ENCODE data around the gene MEGF6.

MEGF6 gene

DNA sequence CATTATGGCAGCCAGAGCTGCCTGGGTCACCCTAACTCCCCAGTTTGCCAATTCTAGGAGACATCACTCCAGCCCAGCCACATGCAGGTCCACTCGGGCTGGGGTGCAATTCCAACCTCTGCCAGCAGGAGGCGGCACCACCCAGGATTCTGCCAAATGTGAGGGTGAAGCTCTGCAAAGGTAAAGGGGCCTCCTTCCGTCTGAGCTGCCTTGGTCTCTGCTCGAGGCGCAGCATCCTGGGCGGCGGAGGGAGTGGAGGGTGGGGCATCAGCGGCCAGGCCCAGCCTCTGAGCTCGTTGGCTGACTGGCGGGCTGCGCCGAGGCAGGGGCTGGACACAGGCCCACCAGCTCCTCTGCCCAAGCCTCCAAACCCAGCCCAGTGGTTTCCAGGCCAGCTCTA lies 93.1 kb downstream of the MEGF6 start:
- H3K9me3 ChIP-seq (ENCODE audit: control insufficient read depth, insufficient read depth, low read length) = no peaks in the 10 kb centered on the region
- no peaks in the 10 kb centered on the region; the same call in 1 of the 2 replicates for H3K4me1 ChIP-seq (ENCODE audit: insufficient read depth, low read length)
- H3K9ac ChIP-seq (ENCODE audit: low read depth, low read length) = no peak overlapping the region
- H3K36me3 ChIP-seq (ENCODE audit: insufficient read depth, low read length) = no peaks in the 10 kb centered on the region

DNA sequence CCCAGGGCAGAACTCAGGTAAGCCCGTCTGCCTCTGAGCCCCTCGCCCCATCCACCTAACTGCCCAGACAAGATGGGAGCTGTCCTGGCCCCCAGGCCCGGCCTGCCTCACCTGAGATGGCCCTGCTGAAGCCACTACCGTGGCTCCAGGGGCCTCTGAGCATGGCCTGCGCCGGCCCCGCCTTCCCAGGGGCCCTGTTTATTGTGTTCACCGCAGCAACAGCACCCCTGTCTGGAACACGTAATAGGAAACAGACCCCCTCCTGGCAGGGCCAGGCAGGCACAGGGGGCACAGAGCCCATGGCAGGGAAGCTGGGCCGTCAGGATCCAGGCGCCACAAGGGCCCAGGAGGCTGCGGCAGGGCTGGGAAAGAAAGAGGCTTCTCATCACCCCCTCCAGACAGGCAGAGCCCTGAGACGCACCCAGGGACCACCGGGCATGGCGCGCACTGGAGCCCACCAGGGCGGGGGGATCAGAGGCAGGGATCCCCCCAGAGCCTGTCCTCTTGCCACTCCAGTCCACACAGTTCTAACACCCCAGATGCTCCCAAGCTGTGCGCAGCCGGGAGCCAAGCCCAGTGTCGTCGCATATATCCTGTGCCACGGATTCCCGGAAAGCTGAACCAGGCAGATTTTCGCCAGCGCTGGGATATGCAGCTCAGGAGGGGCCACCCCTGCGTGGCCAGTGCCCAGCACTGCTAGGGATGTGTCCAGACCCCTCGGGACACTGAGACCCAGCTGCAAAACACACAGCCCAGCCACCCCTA lies 94.2 kb downstream of the MEGF6 start:
- no peaks in the 10 kb centered on the region for H3K9me3 ChIP-seq (ENCODE audit: control insufficient read depth, insufficient read depth, low read length)
- H3K9ac ChIP-seq (ENCODE audit: low read depth, low read length) = no peak overlapping the region
- no peaks in the 10 kb centered on the region for H3K36me3 ChIP-seq (ENCODE audit: insufficient read depth, low read length)
- no peaks in the 10 kb centered on the region for H3K4me1 ChIP-seq (ENCODE audit: insufficient read depth, low read length)

DNA sequence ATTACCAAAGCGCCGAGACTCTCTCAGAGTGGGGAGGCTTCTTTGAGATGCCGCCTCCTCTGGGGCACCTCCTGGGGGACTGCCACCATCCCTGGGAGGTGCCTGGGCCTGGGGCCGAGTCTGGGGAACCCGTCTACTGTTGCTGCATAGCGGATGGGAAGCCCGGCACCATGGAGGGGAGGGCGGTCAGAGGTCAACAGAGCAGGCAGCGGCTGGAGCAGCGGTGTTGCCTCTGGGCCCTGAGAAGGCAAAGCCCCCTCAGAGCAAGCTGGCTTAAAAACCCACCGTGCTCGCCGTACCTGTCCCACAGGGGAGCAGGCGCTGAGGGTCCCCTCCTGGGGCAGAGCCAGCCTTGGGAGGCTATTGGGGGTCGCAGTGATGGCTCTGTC lies 94.8 kb downstream of the MEGF6 start:
- H3K36me3 ChIP-seq (ENCODE audit: insufficient read depth, low read length) = no peaks in the 10 kb centered on the region
- no peak overlapping the region for H3K9ac ChIP-seq (ENCODE audit: low read depth, low read length)
- no peaks in the 10 kb centered on the region for H3K4me1 ChIP-seq (ENCODE audit: insufficient read depth, low read length)
- no peaks in the 10 kb centered on the region for H3K9me3 ChIP-seq (ENCODE audit: control insufficient read depth, insufficient read depth, low read length)

DNA sequence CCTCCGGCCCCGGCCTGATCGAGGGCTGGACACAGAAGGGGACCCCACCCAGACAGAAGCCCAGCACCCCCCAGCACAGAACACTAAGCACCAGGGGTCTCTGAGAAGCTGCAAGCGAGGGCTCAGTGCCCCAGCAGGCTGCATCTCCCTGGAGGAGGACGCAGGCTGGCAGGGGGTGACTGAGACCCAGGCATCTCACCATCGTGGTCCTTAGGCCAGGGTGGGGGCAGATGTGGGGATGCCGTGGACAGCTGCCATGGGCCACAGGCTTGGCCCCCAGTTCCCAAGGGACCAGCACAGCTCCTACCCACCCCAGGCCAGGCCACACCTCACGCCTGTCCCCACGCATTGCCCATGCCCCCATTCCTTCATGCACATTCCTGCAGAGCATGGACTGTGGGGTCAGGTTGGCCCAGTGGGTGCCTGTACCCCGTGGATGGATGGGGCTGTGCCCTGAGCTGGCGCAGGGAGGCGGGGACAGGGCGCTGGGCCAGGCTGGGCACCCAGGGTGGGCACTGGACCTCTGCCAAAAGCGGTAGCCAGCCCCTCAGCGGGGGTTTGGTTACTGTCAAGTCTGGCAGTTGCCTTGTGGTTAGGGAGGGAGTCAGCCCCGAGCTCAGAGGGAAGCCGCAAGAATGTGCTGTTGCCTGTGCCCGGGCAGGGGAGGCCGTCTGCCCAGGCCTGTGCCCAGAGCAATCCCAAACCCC lies 95.4 kb downstream of the MEGF6 start:
- Histone ChIP-seq H3K4me1 (ENCODE audit: insufficient read depth, low read length) (no peaks in the 10 kb centered on the region), H3K9ac (ENCODE audit: low read depth, low read length) (no peak overlapping the region), H3K36me3 (ENCODE audit: insufficient read depth, low read length) (no peaks in the 10 kb centered on the region), H3K9me3 (ENCODE audit: control insufficient read depth, insufficient read depth, low read length) (no peaks in the 10 kb centered on the region)

DNA sequence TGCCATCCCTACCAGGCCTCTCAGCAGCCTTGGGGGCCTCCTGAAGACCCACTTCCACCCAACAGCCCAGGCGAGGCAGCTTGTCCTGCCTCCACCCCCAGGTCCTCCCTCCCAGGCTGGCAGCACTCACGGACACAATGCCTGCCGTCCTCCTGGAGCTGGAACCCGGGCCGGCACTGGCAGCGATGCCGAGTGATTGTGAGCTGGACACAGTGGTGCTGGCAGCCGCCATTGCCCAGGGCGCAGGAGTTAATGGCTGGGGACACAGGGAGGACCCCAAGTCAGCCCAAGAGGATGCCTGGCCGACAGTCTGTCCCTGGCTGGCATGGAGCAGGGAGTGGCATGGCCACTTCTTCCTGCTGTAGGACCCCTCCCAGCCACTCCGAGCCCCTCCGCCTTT lies 96.0 kb downstream of the MEGF6 start:
- no peaks in the 10 kb centered on the region for H3K4me1 ChIP-seq (ENCODE audit: insufficient read depth, low read length)
- H3K9me3 ChIP-seq (ENCODE audit: control insufficient read depth, insufficient read depth, low read length) = no peaks in the 10 kb centered on the region
- no peaks in the 10 kb centered on the region for H3K36me3 ChIP-seq (ENCODE audit: insufficient read depth, low read length)
- no peak overlapping the region for H3K9ac ChIP-seq (ENCODE audit: low read depth, low read length)

DNA sequence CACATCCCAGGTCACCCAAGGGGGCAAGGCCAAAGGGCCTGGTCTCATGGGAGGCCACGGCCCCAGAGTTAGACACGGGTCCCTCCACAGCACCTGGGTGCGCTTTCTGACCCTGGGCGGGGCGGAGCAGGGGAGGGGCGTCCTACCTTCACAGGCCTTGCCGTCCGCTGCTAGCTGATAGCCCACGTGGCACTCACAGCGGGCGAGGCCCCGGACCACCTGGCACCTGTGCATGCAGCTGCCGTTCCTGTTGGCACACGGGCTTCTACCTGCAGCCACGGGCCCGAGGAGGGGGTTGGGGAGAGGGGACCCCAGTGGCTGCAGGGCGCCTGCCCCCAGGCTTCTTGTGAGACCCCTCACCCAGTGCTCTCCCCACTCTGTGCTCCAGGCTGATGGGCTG lies 96.9 kb downstream of the MEGF6 start:
- H3K4me1 ChIP-seq (ENCODE audit: insufficient read depth, low read length) = no peaks in the 10 kb centered on the region
- no peak overlapping the region for H3K9ac ChIP-seq (ENCODE audit: low read depth, low read length)
- H3K9me3 ChIP-seq (ENCODE audit: control insufficient read depth, insufficient read depth, low read length) = no peaks in the 10 kb centered on the region
- no peaks in the 10 kb centered on the region for H3K36me3 ChIP-seq (ENCODE audit: insufficient read depth, low read length)

DNA sequence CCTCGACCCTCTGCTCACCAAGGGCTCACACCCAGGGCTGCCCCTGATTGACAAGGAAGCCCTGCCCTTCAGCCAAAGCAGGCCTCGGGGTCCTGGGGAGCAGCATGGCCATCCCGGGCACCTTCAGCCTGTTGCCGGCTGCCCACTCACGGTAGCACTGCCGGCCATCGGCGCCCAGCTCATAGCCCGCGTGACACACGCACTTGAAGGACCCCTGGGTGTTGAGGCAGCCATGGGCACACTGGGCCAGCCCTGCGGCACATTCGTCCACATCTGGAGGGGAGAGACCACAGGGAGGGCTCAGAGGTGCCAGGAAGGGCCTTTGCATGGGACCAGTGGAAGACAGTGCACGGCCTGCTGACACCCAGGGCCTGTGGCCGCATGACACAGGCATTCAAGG lies 99.5 kb downstream of the MEGF6 start:
- no peaks in the 10 kb centered on the region for H3K9me3 ChIP-seq (ENCODE audit: control insufficient read depth, insufficient read depth, low read length)
- H3K36me3 ChIP-seq (ENCODE audit: insufficient read depth, low read length) = no peaks in the 10 kb centered on the region
- no peak overlapping the region for H3K9ac ChIP-seq (ENCODE audit: low read depth, low read length)
- no peaks in the 10 kb centered on the region for H3K4me1 ChIP-seq (ENCODE audit: insufficient read depth, low read length)

DNA sequence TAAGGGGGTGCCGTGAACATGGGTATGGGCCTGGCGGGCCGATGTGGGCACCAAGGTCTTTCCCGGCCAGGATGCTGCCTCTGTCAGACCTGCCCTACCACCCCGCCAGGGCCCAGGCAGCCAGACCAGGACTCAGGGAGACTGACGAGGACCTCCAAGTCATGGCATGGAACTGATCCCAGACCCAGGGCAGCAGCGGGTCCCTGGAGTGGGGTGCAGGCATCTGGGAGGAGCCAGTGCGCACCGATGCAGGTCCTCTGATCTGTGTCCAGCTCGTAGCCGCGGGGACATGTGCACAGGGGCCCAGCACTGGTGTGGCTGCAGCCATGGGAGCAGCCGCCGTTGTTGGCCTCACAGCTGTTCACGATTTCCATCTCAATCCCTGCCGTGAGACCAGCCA lies 100.0 kb downstream of the MEGF6 start:
- Histone ChIP-seq H3K36me3 (ENCODE audit: insufficient read depth, low read length) (no peaks in the 10 kb centered on the region), H3K4me1 (ENCODE audit: insufficient read depth, low read length) (no peaks in the 10 kb centered on the region), H3K9ac (ENCODE audit: low read depth, low read length) (no peak overlapping the region), H3K9me3 (ENCODE audit: control insufficient read depth, insufficient read depth, low read length) (no peaks in the 10 kb centered on the region)

DNA sequence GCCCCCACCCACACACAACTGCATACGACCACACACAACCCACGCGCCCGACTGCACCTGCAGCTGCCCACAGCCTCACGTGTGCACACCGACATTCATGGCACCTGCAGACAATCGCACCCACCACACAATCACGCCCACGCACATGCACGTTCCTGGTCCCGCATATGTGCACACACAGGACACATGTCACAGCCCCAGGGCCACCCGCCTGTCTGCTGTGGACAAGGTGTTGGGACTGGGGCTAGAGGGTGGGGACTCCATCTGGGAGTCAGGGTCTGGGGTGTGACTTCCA lies 100.4 kb downstream of the MEGF6 start:
- no peaks in the 10 kb centered on the region for H3K4me1 ChIP-seq (ENCODE audit: insufficient read depth, low read length)
- H3K36me3 ChIP-seq (ENCODE audit: insufficient read depth, low read length) = no peaks in the 10 kb centered on the region
- H3K9ac ChIP-seq (ENCODE audit: low read depth, low read length) = no peak overlapping the region

DNA sequence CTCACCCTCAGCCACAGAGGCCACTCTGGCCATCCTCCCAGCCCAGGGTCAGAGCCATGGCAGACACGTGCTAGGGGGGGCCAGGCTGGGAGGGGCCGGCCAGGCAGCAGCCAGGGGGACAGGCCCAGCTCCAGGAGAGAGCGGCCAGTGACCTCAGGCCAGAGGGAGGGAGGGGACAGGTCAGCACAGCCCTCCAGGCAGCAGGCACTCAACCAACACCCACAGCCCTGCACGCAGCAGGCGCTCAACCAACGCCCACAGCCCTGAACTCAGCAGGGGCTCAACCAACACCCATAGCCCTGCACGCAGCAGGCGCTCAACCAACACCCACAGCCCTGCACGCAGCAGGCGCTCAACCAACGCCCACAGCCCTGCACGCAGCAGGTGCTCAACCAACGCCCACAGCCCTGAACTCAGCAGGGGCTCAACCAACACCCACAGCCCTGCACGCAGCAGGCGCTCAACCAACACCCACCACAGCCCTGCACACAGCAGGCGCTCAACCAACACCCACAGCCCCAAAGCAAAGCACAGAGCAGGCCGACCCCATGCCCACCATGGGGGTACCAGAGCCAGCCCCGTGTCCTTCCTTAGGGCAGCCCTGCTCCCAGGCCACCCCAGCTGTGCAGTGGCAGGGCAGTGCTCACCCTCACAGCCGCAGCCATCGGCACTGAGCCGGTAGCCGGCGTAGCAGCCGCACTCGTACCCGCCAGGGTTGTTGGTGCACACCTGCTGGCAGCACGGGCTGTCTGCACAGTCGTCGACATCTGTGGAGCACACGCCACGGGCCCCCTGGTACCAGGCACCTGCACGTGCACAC lies 101.0 kb downstream of the MEGF6 start:
- Histone ChIP-seq H3K4me1 (ENCODE audit: insufficient read depth, low read length) (no peaks in the 10 kb centered on the region), H3K36me3 (ENCODE audit: insufficient read depth, low read length) (no peaks in the 10 kb centered on the region), H3K9ac (ENCODE audit: low read depth, low read length) (no peak overlapping the region), H3K9me3 (ENCODE audit: control insufficient read depth, insufficient read depth, low read length) (no peaks in the 10 kb centered on the region)

More for the DNA sequence above, 100.4 kb downstream of the MEGF6 start:
- H3K9me3 ChIP-seq (ENCODE audit: control insufficient read depth, insufficient read depth, low read length) = no peaks in the 10 kb centered on the region

DNA sequence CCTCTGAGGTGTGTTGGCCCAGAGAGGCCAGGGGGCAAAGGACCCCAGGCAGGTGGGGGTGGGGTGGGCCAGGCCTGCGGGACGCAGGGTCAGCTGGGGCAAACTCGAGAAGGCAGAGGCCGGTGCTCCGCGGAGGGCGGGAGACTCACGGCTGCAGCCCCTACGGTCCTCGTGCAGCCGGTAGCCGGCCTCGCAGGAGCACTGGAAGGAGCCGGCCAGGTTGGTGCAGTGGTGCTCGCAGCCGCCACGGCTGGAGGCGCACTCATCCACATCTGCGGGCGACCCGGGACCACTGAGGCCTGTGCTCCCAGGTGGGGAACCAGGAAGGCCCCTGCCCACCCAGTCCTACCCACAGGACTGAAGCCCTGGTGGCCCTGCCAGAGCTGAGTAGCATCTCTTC lies 101.6 kb downstream of the MEGF6 start:
- Histone ChIP-seq H3K36me3 (ENCODE audit: insufficient read depth, low read length) (no peaks in the 10 kb centered on the region), H3K4me1 (ENCODE audit: insufficient read depth, low read length) (no peaks in the 10 kb centered on the region), H3K9me3 (ENCODE audit: control insufficient read depth, insufficient read depth, low read length) (no peaks in the 10 kb centered on the region), H3K9ac (ENCODE audit: low read depth, low read length) (no peak overlapping the region)

DNA sequence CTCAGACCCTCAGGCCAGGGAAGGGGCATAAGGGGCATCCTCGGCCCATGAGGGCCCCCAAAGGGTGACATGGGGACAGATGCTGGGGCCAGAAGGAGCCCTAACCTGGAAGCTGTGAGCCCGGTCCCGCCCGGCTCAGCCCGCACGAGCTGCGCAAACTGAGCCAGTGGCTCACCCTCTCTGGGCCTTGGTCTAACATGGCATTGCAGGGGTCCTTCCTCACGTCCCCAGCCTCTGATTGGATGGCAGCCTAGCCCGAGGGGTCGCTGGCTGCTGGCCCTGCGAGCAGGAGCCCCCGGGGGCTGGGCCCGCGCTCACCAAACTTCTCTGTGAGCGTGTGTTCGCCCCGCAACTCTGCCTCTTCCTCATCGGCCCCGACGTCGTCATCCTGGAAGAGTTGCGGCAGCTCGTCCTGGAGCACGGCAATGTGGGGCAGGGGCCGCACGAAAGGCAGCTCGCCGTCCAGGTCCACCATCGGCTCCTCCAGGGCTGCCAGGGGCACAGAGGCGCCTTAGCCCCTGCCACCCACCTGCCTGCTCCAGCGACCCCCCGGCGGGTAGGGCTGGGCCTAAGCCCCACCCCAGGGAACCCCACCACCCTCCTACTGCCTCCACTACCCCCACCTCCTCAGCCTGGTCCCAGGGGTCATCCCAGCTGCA lies 102.4 kb downstream of the MEGF6 start:
- Histone ChIP-seq H3K36me3 (ENCODE audit: insufficient read depth, low read length) (no peaks in the 10 kb centered on the region), H3K4me1 (ENCODE audit: insufficient read depth, low read length) (no peaks in the 10 kb centered on the region), H3K9ac (ENCODE audit: low read depth, low read length) (no peak overlapping the region), H3K9me3 (ENCODE audit: control insufficient read depth, insufficient read depth, low read length) (no peaks in the 10 kb centered on the region)

DNA sequence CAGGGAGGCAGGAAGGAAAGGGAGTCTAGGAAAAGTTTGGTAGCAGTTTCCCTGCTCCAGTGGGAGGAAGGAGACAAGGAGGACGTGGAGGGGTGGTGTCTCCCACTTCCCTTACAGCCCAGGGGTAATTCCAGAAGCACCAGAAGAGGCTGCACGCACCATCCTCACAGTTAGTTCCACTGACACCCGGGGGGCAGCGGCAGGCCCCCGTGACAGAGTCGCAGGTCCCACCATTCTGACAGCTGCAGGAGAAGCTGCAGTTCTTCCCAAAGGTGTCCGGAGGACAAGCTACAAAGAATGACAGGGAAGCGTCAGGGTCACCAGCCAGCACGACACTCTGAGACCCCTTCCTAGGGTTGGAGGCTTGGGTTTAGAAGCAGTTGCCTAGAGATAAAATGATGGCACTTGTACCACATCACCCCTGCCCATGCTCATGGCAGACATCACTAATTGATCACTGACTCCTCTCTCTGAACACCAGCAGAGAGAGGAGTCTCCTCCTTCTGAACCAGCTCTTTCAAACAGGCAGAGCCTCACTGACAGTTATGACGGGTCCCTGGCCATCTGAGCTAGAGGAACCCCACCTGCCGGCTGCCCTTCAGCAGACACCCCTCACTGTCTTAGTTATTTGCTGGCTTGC lies 103.6 kb downstream of the MEGF6 start:
- no peaks in the 10 kb centered on the region for H3K36me3 ChIP-seq (ENCODE audit: insufficient read depth, low read length)
- no peaks in the 10 kb centered on the region for H3K4me1 ChIP-seq (ENCODE audit: insufficient read depth, low read length)
- no peaks in the 10 kb centered on the region for H3K9me3 ChIP-seq (ENCODE audit: control insufficient read depth, insufficient read depth, low read length)

DNA sequence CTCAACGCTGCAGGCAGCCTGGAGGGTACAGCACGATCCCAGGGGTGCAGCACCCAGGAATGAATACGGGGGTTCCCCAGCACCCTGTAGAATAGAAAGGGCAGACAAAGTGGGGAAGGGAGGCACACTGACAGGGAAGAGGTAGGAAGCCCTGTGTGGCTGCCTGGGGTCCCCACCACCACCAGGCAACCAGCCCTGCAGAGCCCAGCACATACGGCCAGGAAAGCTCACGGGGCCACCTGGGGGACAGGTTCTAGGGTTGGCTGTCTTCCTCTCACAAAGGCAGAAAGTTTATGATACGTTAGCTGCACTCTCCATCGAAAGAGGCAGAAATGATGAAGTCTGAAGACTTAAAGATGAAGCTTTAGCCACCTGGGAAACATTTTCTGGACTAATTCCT lies 104.4 kb downstream of the MEGF6 start:
- H3K9ac ChIP-seq (ENCODE audit: low read depth, low read length) = no peak overlapping the region
- no peaks in the 10 kb centered on the region for H3K36me3 ChIP-seq (ENCODE audit: insufficient read depth, low read length)
- H3K4me1 ChIP-seq (ENCODE audit: insufficient read depth, low read length) = no peaks in the 10 kb centered on the region
- H3K9me3 ChIP-seq (ENCODE audit: control insufficient read depth, insufficient read depth, low read length) = no peaks in the 10 kb centered on the region

More for the DNA sequence above, 103.6 kb downstream of the MEGF6 start:
- no peak overlapping the region for H3K9ac ChIP-seq (ENCODE audit: low read depth, low read length)
